GM23248 (cell line): Measurements from ENCODE around the gene BCAS1.

Source experiments
- EZH2 ChIP-seq: fragments of 200-600 bp; sonication (generic); IDR thresholded peaks from 2 replicates; pipeline ENCODE4 v1.6.1; 2018; ENCODE audit warnings: antibody characterized with exemption, mild to moderate bottlenecking; ENCODE audit not compliant: insufficient read depth, poor library complexity, severe bottlenecking
- EZH2phosphoT487 ChIP-seq: fragments of 200-600 bp; sonication (generic); IDR thresholded peaks from 2 replicates; pipeline ENCODE4 v1.6.1; 2018; ENCODE audit warnings: antibody characterized with exemption, moderate library complexity, mild to moderate bottlenecking, low read depth; ENCODE audit not compliant: insufficient read depth

- TF ChIP-seq EZH2 = no peak
- TF ChIP-seq EZH2phosphoT487 = no peak
Observed at GRCh38 chr20:53940360-53940702, 130.1 kb downstream of the BCAS1 start.
